HEK293 (cell line): Measurements from ENCODE around the gene KAT7.

Experiments
- CTCF ChIA-PET: fragments of 350-600 bp; formaldehyde crosslinking; extraction: SDS; loops from one replicate; lab custom pipeline; 2021; ENCODE audit warnings: antibody characterized with exemption; lab: Yijun Ruan, JAX
- POLR2A ChIA-PET: fragments of 300-600 bp; formaldehyde crosslinking; extraction: SDS; loops from one replicate; lab custom pipeline; 2020; ENCODE audit warnings: antibody characterized with exemption, inconsistent platforms; lab: Yijun Ruan, JAX
- H3K27ac ChIP-seq: fragments of 200-500 bp; sonication (Bioruptor generic); 2 replicates; pipeline ENCODE4 v1.5.1; 2014; ENCODE audit warnings: low read depth, low read length, control low read depth, inconsistent platforms; ENCODE audit errors: extremely low read depth
- H3K36me3 ChIP-seq, 2 experiments: fragments of 200-500 bp in 1 of 2; sonication (Bioruptor generic) in 1 of 2; 1 replicate in 1 of 2; 2 replicates in 1 of 2; pipeline ENCODE4 v1.5.1; 2014 to 2017; ENCODE audit warnings: inconsistent platforms in 2 of 2, low read length in 2 of 2; ENCODE audit not compliant: control insufficient read depth in 2 of 2, insufficient read depth in 1 of 2
- H3K4me1 ChIP-seq: fragments of 200-500 bp; sonication (Bioruptor generic); 2 replicates; pipeline ENCODE4 v1.5.1; 2014; ENCODE audit warnings: mild to moderate bottlenecking, low read length, inconsistent platforms; ENCODE audit not compliant: control insufficient read depth, insufficient read depth
- H3K4me3 ChIP-seq: 2 replicates; pipeline ENCODE4 v1.5.1; 2011; ENCODE audit warnings: low read depth, mild to moderate bottlenecking, control low read depth, low read length, moderate library complexity
- H3K9me3 ChIP-seq: fragments of 200-500 bp; sonication (Bioruptor generic); 2 replicates; pipeline ENCODE4 v1.5.1; 2014; ENCODE audit warnings: low read depth, low read length, inconsistent platforms; ENCODE audit not compliant: control insufficient read depth, insufficient read depth
- KLF10 ChIP-seq: fragments of 450-650 bp; IDR thresholded peaks from 2 replicates; pipeline ENCODE4 v1.5.1; 2018; ENCODE audit warnings: missing biosample characterization, mild to moderate bottlenecking, missing genetic modification characterization
- MYNN ChIP-seq: fragments of 450-650 bp; formaldehyde crosslinking; IDR thresholded peaks from 2 replicates; pipeline ENCODE4 v1.5.1; 2016; ENCODE audit warnings: missing biosample characterization, missing genetic modification characterization, borderline replicate concordance
- SCRT1 ChIP-seq: fragments of 450-650 bp; formaldehyde crosslinking; IDR thresholded peaks from 2 replicates; pipeline ENCODE4 v1.5.1; 2016; ENCODE audit warnings: missing biosample characterization, missing genetic modification characterization, borderline replicate concordance
- SETDB1 ChIP-seq: IDR thresholded peaks from one replicate; pipeline ENCODE4 v1.6.1; 2017; ENCODE audit warnings: mild to moderate bottlenecking, low read length, moderate library complexity, mixed read lengths; ENCODE audit not compliant: insufficient read length
- ZBTB8A ChIP-seq: fragments of 450-650 bp; formaldehyde crosslinking; IDR thresholded peaks from 2 replicates; pipeline ENCODE4 v1.5.1; 2016; ENCODE audit warnings: missing biosample characterization, missing genetic modification characterization
- ZEB2 ChIP-seq: fragments of 450-650 bp; formaldehyde crosslinking; IDR thresholded peaks from 2 replicates; pipeline ENCODE4 v1.5.1; 2016; ENCODE audit warnings: missing biosample characterization, missing genetic modification characterization
- ZNF155 ChIP-seq: fragments of 450-650 bp; formaldehyde crosslinking; IDR thresholded peaks from 2 replicates; pipeline ENCODE4 v1.5.1; 2016; ENCODE audit warnings: missing biosample characterization, missing genetic modification characterization
- ZNF16 ChIP-seq: fragments of 450-650 bp; formaldehyde crosslinking; IDR thresholded peaks from 2 replicates; pipeline ENCODE4 v1.5.1; 2016; ENCODE audit warnings: low read depth, missing biosample characterization, missing genetic modification characterization
- ZNF2 ChIP-seq: fragments of 450-650 bp; formaldehyde crosslinking; IDR thresholded peaks from 2 replicates; pipeline ENCODE4 v1.5.1; 2016; ENCODE audit warnings: missing biosample characterization, missing genetic modification characterization
- ZNF223 ChIP-seq: fragments of 450-650 bp; formaldehyde crosslinking; IDR thresholded peaks from 2 replicates; pipeline ENCODE4 v1.5.1; 2016; ENCODE audit warnings: missing biosample characterization, missing genetic modification characterization
- ZNF248 ChIP-seq: fragments of 450-650 bp; formaldehyde crosslinking; IDR thresholded peaks from 2 replicates; pipeline ENCODE4 v1.5.1; 2017; ENCODE audit warnings: missing biosample characterization, missing genetic modification characterization
- ZNF354C ChIP-seq: fragments of 450-650 bp; formaldehyde crosslinking; IDR thresholded peaks from 2 replicates; pipeline ENCODE4 v1.5.1; 2016; ENCODE audit warnings: missing biosample characterization, missing genetic modification characterization, low read depth, borderline replicate concordance
- ZNF501 ChIP-seq: fragments of 450-650 bp; formaldehyde crosslinking; IDR thresholded peaks from 2 replicates; pipeline ENCODE4 v1.5.1; 2016; ENCODE audit warnings: missing biosample characterization, missing genetic modification characterization
- ZNF555 ChIP-seq: fragments of 450-650 bp; formaldehyde crosslinking; conservative IDR thresholded peaks from 2 replicates; pipeline ENCODE4 v1.5.1; 2017; ENCODE audit warnings: missing biosample characterization, mild to moderate bottlenecking, missing genetic modification characterization, inconsistent platforms
- ZNF558 ChIP-seq: fragments of 450-650 bp; formaldehyde crosslinking; IDR thresholded peaks from 2 replicates; pipeline ENCODE4 v1.5.1; 2016; ENCODE audit warnings: missing biosample characterization, missing genetic modification characterization
- ZNF560 ChIP-seq: fragments of 450-650 bp; formaldehyde crosslinking; IDR thresholded peaks from 2 replicates; pipeline ENCODE4 v1.5.1; 2017; ENCODE audit warnings: missing biosample characterization, missing genetic modification characterization, borderline replicate concordance
- ZNF626 ChIP-seq: fragments of 450-650 bp; sonication (Bioruptor Pico); formaldehyde crosslinking; IDR thresholded peaks from 2 replicates; pipeline ENCODE4 v1.5.1; 2018; ENCODE audit warnings: missing biosample characterization, missing genetic modification characterization, inconsistent platforms
- ZNF660 ChIP-seq: fragments of 450-650 bp; IDR thresholded peaks from 2 replicates; pipeline ENCODE4 v1.5.1; 2018; ENCODE audit warnings: missing biosample characterization, mild to moderate bottlenecking, missing genetic modification characterization
- ZNF777 ChIP-seq: fragments of 450-650 bp; formaldehyde crosslinking; IDR thresholded peaks from 2 replicates; pipeline ENCODE4 v1.5.1; 2017; ENCODE audit warnings: missing biosample characterization, missing genetic modification characterization, borderline replicate concordance
- ZNF830 ChIP-seq: fragments of 450-650 bp; IDR thresholded peaks from 2 replicates; pipeline ENCODE4 v1.5.0; 2018; ENCODE audit warnings: missing biosample characterization, missing genetic modification characterization, low read depth, mild to moderate bottlenecking, moderate library complexity
- TF ChIP-seq, protein P1 (sequence below): fragments of 450-650 bp; formaldehyde crosslinking; IDR thresholded peaks from 2 replicates; pipeline ENCODE4; 2016; ENCODE audit warnings: missing biosample characterization, missing genetic modification characterization
- TF ChIP-seq, protein P2 (sequence below): fragments of 450-650 bp; formaldehyde crosslinking; conservative IDR thresholded peaks from 2 replicates; pipeline ENCODE4 v1.5.1; 2016; ENCODE audit warnings: low read depth, missing biosample characterization, missing genetic modification characterization
- TF ChIP-seq, protein P3 (sequence below): fragments of 450-650 bp; formaldehyde crosslinking; IDR thresholded peaks from 2 replicates; pipeline ENCODE4 v1.5.1; 2016; ENCODE audit warnings: missing biosample characterization, missing genetic modification characterization
- TF ChIP-seq, protein P4 (sequence below): fragments of 450-650 bp; formaldehyde crosslinking; IDR thresholded peaks from 2 replicates; pipeline ENCODE4 v1.5.1; 2016; ENCODE audit warnings: missing biosample characterization, missing genetic modification characterization

Gene KAT7

DNA sequence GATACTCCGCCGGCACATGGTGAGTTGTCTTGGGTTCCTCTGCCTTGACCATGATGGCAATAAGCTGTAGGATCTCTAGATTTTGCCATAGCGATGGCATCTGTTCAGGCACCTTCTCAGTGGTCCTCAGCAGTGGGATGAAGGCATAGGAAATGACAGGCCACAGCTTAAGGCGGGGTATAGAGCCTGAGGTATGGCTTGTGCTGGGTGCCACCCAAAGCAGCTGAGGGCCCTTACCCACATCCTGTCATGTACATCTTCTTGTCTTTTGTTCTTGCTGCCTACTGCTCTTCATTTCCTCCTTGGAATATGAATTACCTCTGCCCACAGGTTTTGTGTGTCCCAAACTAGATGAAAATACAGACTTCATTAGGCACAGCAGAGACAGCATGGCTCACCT is 29.5 kb downstream of the KAT7 start:
- Histone ChIP-seq H3K36me3 (peaks cover 91 to 96% of the 10 kb centered on the region in 2 experiments), H3K4me3 (no peak overlapping the region), H3K9me3 (no peaks in the 10 kb centered on the region), H3K27ac (no peak overlapping the region), H3K4me1 (no peaks in the 10 kb centered on the region)
- POLR2A ChIA-PET, result no interaction called here
- CTCF ChIA-PET, result interaction anchor here (0.7 kb wide), 1 partner anchor 172 kb away, joined by 3 read pairs; no protein-coding TSS in a partner anchor
- TF ChIP-seq ZNF830 (no peak), ZNF626 (no peak), ZNF2 (no peak), ZNF660 (tag by site-specific recombination) (no peak), SETDB1 (no peak)
- TF ChIP-seq, protein P1, sequence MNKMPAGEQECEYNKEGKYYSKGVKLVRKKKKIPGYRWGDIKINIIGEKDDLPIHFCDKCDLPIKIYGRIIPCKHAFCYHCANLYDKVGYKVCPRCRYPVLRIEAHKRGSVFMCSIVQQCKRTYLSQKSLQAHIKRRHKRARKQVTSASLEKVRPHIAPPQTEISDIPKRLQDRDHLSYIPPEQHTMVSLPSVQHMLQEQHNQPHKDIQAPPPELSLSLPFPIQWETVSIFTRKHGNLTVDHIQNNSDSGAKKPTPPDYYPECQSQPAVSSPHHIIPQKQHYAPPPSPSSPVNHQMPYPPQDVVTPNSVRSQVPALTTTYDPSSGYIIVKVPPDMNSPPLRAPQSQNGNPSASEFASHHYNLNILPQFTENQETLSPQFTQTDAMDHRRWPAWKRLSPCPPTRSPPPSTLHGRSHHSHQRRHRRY, result no peak
- TF ChIP-seq, protein P2, sequence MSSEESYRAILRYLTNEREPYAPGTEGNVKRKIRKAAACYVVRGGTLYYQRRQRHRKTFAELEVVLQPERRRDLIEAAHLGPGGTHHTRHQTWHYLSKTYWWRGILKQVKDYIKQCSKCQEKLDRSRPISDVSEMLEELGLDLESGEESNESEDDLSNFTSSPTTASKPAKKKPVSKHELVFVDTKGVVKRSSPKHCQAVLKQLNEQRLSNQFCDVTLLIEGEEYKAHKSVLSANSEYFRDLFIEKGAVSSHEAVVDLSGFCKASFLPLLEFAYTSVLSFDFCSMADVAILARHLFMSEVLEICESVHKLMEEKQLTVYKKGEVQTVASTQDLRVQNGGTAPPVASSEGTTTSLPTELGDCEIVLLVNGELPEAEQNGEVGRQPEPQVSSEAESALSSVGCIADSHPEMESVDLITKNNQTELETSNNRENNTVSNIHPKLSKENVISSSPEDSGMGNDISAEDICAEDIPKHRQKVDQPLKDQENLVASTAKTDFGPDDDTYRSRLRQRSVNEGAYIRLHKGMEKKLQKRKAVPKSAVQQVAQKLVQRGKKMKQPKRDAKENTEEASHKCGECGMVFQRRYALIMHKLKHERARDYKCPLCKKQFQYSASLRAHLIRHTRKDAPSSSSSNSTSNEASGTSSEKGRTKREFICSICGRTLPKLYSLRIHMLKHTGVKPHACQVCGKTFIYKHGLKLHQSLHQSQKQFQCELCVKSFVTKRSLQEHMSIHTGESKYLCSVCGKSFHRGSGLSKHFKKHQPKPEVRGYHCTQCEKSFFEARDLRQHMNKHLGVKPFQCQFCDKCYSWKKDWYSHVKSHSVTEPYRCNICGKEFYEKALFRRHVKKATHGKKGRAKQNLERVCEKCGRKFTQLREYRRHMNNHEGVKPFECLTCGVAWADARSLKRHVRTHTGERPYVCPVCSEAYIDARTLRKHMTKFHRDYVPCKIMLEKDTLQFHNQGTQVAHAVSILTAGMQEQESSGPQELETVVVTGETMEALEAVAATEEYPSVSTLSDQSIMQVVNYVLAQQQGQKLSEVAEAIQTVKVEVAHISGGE (tag by site-specific recombination), result no peak
- TF ChIP-seq, all 188 proteins: peak for 0

DNA sequence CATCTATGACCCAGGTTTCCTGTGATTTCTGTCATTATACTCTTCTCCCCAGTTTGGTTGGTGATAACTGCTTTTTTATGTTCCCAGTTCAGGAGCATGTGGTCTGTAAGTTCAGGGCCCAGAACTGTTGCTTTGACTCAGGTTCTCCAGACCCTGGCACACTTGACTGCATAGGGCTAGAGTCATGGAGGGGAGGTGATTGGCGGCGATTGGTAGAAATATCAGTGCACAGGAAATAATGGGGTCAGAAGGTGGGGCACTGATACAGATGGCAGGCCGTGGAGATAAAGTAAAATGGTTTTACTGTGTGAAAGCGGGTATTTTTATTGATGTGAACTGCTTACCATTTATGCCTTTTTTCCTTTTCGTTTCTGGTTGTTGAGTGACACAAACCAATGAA is 30.7 kb downstream of the KAT7 start:
- CTCF ChIA-PET, result no interaction called here
- POLR2A ChIA-PET, result no interaction called here
- peaks cover 92 to 96% of the 10 kb centered on the region in 2 experiments for H3K36me3 ChIP-seq
- H3K9me3 ChIP-seq, result no peaks in the 10 kb centered on the region
- TF ChIP-seq ZNF223 (tag by site-specific recombination), result no peak
- no peak for TF ChIP-seq KLF10 (tag by site-specific recombination)
- no peak for TF ChIP-seq ZNF560
- no peak for TF ChIP-seq ZNF248 (tag by site-specific recombination)
- TF ChIP-seq ZNF16 (tag by site-specific recombination), result no peak
- TF ChIP-seq ZNF558 (tag by site-specific recombination), result no peak
- TF ChIP-seq ZBTB8A (tag by site-specific recombination), result no peak
- no peak for TF ChIP-seq ZNF555 (tag by site-specific recombination)
- no peak overlapping the region for H3K27ac ChIP-seq
- H3K4me3 ChIP-seq, result no peak overlapping the region
- H3K4me1 ChIP-seq, result no peaks in the 10 kb centered on the region

DNA sequence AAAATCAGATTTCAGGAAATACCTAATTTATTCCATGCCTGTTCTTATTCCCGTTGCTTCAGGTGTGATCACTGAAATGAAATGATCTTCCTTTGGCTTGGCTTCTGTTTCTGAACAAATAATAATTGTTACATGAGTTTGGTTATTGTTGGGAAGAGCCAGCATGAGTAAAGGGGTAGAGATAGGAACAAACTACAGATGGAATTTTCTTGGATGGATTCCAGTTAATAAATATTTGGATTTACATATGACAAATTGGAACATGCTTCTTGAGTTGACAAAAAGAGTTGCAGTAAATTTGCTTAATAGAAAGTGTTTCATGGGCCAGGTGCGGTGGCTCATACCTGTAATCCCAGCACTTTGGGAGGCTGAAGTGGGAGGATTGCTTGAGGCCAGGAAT is 31.2 kb downstream of the KAT7 start:
- H3K9me3 ChIP-seq, result no peaks in the 10 kb centered on the region
- H3K4me3 ChIP-seq, result no peak overlapping the region
- POLR2A ChIA-PET, result no interaction called here
- no peaks in the 10 kb centered on the region for H3K4me1 ChIP-seq
- peaks cover 94 to 96% of the 10 kb centered on the region in 2 experiments for H3K36me3 ChIP-seq
- CTCF ChIA-PET, result interaction anchor here (5.9 kb wide), 1 partner anchor 177 kb away, joined by 27 read pairs; the partner anchor contains the start of gene DLX3
- no peak overlapping the region for H3K27ac ChIP-seq
- TF ChIP-seq ZEB2 (tag by site-specific recombination), result no peak
- no peak for TF ChIP-seq ZNF501 (tag by site-specific recombination)
- TF ChIP-seq ZNF354C (tag by site-specific recombination), result no peak
- no peak for TF ChIP-seq ZNF155
- TF ChIP-seq, protein P3, sequence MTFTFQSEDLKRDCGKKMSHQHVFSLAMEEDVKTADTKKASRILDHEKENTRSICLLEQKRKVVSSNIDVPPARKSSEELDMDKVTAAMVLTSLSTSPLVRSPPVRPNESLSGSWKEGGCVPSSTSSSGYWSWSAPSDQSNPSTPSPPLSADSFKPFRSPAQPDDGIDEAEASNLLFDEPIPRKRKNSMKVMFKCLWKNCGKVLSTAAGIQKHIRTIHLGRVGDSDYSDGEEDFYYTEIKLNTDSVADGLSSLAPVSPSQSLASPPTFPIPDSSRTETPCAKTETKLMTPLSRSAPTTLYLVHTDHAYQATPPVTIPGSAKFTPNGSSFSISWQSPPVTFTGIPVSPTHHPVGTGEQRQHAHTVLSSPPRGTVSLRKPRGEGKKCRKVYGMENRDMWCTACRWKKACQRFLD (tag by site-specific recombination), result no peak
- TF ChIP-seq ZNF777 (tag by site-specific recombination), result no peak
- no peak for TF ChIP-seq ZNF223 (tag by site-specific recombination)
- TF ChIP-seq ZNF555 (tag by site-specific recombination), result no peak
- TF ChIP-seq SCRT1 (tag by site-specific recombination), result no peak
- no peak for TF ChIP-seq MYNN (tag by site-specific recombination)
- TF ChIP-seq, protein P4, sequence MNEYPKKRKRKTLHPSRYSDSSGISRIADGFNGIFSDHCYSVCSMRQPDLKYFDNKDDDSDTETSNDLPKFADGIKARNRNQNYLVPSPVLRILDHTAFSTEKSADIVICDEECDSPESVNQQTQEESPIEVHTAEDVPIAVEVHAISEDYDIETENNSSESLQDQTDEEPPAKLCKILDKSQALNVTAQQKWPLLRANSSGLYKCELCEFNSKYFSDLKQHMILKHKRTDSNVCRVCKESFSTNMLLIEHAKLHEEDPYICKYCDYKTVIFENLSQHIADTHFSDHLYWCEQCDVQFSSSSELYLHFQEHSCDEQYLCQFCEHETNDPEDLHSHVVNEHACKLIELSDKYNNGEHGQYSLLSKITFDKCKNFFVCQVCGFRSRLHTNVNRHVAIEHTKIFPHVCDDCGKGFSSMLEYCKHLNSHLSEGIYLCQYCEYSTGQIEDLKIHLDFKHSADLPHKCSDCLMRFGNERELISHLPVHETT (tag by site-specific recombination), result no peak
